ENCODE measurements around the gene WDR6.

DNA sequence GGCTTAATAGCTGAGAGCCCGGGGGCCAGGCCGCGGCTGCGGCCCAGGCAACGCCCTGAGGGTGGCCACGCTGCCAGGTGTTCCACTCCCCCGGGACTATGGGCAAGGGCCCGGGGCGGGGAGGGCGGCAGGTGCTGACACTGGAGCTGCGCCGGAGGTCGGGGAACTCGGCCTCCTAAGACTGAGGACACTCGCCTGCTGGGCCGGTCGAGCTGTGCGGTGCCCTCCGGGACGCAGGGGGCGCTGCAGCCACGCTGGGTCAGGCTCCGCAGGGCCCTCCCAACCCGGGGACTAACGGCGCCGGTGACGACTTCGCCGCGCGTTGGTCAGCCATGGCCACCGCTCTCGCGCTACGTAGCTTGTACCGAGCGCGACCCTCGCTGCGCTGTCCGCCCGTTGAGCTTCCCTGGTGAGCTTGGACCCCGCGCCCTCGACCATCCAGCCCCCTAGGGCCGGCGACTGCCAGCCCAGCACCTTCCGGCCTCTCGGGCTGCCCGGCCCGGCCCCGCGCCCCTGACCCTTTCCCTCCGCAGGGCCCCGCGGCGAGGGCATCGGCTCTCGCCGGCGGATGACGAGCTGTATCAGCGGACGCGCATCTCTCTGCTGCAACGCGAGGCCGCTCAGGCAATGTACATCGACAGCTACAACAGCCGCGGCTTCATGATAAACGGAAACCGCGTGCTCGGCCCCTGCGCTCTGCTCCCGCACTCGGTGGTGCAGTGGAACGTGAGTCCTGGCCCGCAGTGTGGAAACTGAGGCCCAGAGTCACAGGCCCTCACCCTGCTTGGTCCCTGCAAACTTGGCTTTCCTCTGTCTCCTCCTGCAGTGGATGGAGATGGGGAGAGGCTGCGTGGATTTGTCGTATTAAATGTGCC is 14.9 kb downstream of the WDR6 start, which contains the start of gene NDUFAF3:
- TF ChIP-seq, protein P1, sequence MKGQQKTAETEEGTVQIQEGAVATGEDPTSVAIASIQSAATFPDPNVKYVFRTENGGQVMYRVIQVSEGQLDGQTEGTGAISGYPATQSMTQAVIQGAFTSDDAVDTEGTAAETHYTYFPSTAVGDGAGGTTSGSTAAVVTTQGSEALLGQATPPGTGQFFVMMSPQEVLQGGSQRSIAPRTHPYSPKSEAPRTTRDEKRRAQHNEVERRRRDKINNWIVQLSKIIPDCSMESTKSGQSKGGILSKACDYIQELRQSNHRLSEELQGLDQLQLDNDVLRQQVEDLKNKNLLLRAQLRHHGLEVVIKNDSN (CRISPR knock-in tag; IDR thresholded peaks at IDR 0.05), result no peak; the same call in 1 of the 2 replicates
- TF ChIP-seq SIN3A (IDR thresholded peaks at IDR 0.05; ENCODE audit: borderline replicate concordance in 2 of 2, control insufficient read depth in 1 of 2, low read depth in 2 of 2, low read length in 2 of 2) (peak; percentile 15 to 33; a peak in 1 of 4 replicates), MEF2A (IDR thresholded peaks at IDR 0.05; ENCODE audit: control insufficient read depth, low read depth, low read length) (no peak), MAFG (tag; conservative IDR thresholded peaks at IDR 0.05) (no peak)
- TF ChIP-seq, protein P2, sequence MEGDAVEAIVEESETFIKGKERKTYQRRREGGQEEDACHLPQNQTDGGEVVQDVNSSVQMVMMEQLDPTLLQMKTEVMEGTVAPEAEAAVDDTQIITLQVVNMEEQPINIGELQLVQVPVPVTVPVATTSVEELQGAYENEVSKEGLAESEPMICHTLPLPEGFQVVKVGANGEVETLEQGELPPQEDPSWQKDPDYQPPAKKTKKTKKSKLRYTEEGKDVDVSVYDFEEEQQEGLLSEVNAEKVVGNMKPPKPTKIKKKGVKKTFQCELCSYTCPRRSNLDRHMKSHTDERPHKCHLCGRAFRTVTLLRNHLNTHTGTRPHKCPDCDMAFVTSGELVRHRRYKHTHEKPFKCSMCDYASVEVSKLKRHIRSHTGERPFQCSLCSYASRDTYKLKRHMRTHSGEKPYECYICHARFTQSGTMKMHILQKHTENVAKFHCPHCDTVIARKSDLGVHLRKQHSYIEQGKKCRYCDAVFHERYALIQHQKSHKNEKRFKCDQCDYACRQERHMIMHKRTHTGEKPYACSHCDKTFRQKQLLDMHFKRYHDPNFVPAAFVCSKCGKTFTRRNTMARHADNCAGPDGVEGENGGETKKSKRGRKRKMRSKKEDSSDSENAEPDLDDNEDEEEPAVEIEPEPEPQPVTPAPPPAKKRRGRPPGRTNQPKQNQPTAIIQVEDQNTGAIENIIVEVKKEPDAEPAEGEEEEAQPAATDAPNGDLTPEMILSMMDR (IDR thresholded peaks at IDR 0.05 in 2 of 3, conservative IDR thresholded peaks at IDR 0.05 in 1 of 3; ENCODE audit: insufficient read depth in 2 of 3, low read depth in 1 of 3, low read length in 3 of 3), result peak; percentile 79 to 83 (median 82)
